ENCODE measurements around the gene WDR90. TPM values are rescaled to one million over a fixed set of nuclear protein-coding genes. Genes with fewer than 3 reads are reported as not detected.
A peak's percentile ranks its signal among the peaks of the same experiment; 100 is the strongest.

The WDR90 gene
- total and polyA plus RNA-seq, 10 of the 15 experiments (the other 5 are each of a cell fraction or from before 2014, with no cell fraction given): 2.0 to 65.0 (median 16.7) TPM

DNA sequence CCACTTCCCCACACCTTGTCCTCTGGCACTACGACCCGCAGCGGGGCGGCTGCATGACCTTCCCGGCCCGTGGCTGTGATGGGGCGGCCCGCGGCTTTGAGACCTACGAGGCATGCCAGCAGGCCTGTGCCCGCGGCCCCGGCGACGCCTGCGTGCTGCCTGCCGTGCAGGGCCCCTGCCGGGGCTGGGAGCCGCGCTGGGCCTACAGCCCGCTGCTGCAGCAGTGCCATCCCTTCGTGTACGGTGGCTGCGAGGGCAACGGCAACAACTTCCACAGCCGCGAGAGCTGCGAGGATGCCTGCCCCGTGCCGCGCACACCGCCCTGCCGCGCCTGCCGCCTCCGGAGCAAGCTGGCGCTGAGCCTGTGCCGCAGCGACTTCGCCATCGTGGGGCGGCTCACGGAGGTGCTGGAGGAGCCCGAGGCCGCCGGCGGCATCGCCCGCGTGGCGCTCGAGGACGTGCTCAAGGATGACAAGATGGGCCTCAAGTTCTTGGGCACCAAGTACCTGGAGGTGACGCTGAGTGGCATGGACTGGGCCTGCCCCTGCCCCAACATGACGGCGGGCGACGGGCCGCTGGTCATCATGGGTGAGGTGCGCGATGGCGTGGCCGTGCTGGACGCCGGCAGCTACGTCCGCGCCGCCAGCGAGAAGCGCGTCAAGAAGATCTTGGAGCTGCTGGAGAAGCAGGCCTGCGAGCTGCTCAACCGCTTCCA, 15.7 kb upstream of the WDR90 start (continued):
- TF ChIP-seq CEBPZ (IDR thresholded peaks at IDR 0.05; ENCODE audit: low read depth, low read length) (no peak), YY1 (IDR thresholded peaks at IDR 0.05; ENCODE audit: low read depth, low read length) (no peak), POLR2A (IDR thresholded peaks at IDR 0.05; ENCODE audit: low read depth, low read length) (peak; percentile 14; the same call in 1 of the 2 replicates)

DNA sequence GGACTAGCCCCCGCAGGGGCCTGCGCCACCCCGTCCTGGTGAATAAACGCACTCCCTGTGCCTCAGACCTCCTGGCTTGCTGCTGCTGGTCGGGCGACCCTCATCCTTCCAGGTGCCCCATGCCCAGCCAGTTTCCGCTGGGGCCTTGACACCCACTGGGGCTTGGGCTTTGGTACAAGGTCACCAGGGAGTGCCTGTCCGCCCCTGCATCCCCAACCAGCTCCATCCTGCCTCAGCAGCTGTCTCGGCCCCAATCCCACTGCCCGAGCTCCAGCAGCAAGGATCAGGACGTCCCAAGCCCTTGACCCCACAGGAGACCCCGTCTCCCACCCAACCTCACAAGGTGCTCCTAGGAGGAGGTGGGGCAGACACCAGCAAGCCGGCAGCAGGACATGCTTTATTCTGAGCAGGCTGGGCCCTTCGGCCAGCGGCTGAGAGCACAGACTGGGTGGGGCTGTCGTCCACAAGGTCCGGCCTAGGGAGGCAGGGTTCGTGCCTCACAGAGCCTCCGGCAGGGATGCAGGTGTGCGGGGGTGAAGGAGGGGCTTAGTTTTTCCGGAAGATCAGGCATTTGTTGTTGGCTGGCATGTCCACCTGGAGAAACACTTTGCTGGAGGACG, 15.0 kb upstream of the WDR90 start:
- Histone ChIP-seq H3K4me3 (no peak overlapping the region), H2AFZ (ENCODE audit: control insufficient read depth, low read depth, low read length) (no peak overlapping the region), H3K4me1 (ENCODE audit: control insufficient read depth, insufficient read depth, low read length) (peaks cover 11% of the 10 kb centered on the region), H3K9ac (ENCODE audit: control insufficient read depth, insufficient read depth, low read length) (no peak overlapping the region), H3K4me2 (ENCODE audit: control insufficient read depth, insufficient read depth) (no peak overlapping the region), H3K36me3 (ENCODE audit: control insufficient read depth in 2 of 2, insufficient read depth in 2 of 2, low read length in 1 of 2) (peaks cover 0 to 4% of the 10 kb centered on the region in 2 experiments; a peak in 3 of 4 replicates), H3K27me3 (replicated peaks in 1 of 2; ENCODE audit: control insufficient read depth in 2 of 2, insufficient read depth in 2 of 2, low read length in 1 of 2) (no peaks in the 10 kb centered on the region), H3K27ac (ENCODE audit: control insufficient read depth, insufficient read depth) (no peak overlapping the region), H3K79me2 (ENCODE audit: control insufficient read depth, insufficient read depth, low read length) (peaks cover 14% of the 10 kb centered on the region), H3K9me3 (replicated peaks; ENCODE audit: control insufficient read depth, insufficient read depth, low read length) (no peaks in the 10 kb centered on the region), H4K20me1 (ENCODE audit: control insufficient read depth, insufficient read depth) (no peaks in the 10 kb centered on the region)
- in situ Hi-C loops (cut with MboI): no loop called here
- no peak for ATAC-seq
- no TSS peak for BruUV-seq (replicated peaks)
- intact Hi-C loops (cut with micrococcal nuclease; ENCODE audit: unreplicated experiment): no loop called here
- ChIA-PET POLR2A (interaction anchor here (0.5 kb wide), 1 partner anchor 400 kb away, joined by 4 read pairs; no protein-coding TSS in a partner anchor), SMC1A (ENCODE audit: uncharacterized antibody, unreplicated experiment) (no interaction called here), CTCF (no interaction called here), RAD21 (ENCODE audit: unreplicated experiment) (no interaction called here)
- WGBS (ENCODE audit: insufficient coverage, insufficient replicate concordance, low lambda C conversion rate, missing lambda C conversion rate): 89% methylated on average over 22 of the region's 22 CpGs
- FAIRE-seq: no peak
- DNase-seq (ENCODE audit: low read depth, low spot score): no peak
- TF ChIP-seq, protein P1, sequence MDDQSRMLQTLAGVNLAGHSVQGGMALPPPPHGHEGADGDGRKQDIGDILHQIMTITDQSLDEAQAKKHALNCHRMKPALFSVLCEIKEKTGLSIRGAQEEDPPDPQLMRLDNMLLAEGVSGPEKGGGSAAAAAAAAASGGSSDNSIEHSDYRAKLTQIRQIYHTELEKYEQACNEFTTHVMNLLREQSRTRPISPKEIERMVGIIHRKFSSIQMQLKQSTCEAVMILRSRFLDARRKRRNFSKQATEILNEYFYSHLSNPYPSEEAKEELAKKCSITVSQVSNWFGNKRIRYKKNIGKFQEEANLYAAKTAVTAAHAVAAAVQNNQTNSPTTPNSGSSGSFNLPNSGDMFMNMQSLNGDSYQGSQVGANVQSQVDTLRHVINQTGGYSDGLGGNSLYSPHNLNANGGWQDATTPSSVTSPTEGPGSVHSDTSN (IDR thresholded peaks at IDR 0.05; ENCODE audit: insufficient replicate concordance, low read depth, low read length): no peak
- TF ChIP-seq SRF (IDR thresholded peaks at IDR 0.05; ENCODE audit: low read depth in 2 of 2, low read length in 2 of 2): no peak
- TF ChIP-seq NRF1 (conservative IDR thresholded peaks at IDR 0.05; ENCODE audit: low read depth, low read length): no peak
- TF ChIP-seq, protein P2, sequence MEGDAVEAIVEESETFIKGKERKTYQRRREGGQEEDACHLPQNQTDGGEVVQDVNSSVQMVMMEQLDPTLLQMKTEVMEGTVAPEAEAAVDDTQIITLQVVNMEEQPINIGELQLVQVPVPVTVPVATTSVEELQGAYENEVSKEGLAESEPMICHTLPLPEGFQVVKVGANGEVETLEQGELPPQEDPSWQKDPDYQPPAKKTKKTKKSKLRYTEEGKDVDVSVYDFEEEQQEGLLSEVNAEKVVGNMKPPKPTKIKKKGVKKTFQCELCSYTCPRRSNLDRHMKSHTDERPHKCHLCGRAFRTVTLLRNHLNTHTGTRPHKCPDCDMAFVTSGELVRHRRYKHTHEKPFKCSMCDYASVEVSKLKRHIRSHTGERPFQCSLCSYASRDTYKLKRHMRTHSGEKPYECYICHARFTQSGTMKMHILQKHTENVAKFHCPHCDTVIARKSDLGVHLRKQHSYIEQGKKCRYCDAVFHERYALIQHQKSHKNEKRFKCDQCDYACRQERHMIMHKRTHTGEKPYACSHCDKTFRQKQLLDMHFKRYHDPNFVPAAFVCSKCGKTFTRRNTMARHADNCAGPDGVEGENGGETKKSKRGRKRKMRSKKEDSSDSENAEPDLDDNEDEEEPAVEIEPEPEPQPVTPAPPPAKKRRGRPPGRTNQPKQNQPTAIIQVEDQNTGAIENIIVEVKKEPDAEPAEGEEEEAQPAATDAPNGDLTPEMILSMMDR (IDR thresholded peaks at IDR 0.05 in 2 of 3, conservative IDR thresholded peaks at IDR 0.05 in 1 of 3; ENCODE audit: control insufficient read depth in 2 of 3, extremely low read depth in 1 of 3, insufficient read depth in 1 of 3, low read depth in 3 of 3, low read length in 3 of 3): no peak
- TF ChIP-seq E2F8 (IDR thresholded peaks at IDR 0.05; ENCODE audit: low read depth, partially characterized antibody): no peak
- no peak for TF ChIP-seq STAT1 (conservative IDR thresholded peaks at IDR 0.05)
